ENCODE measurements around the gene FHIT.

- TF ChIP-seq CTCF (IDR thresholded peaks at IDR 0.05), result no peak
- no peak for TF ChIP-seq POLR2AphosphoS5 (IDR thresholded peaks at IDR 0.05)
- no peak for TF ChIP-seq POLR2A (IDR thresholded peaks at IDR 0.05; ENCODE audit: low read depth)
- no peak for TF ChIP-seq EP300 (IDR thresholded peaks at IDR 0.05)
Observed at GRCh38 chr3:59780209-59780608, 1471.0 kb downstream of the FHIT start.

Data from esophagus muscularis mucosa (tissue), 4 donors.